H9 (cell line): ENCODE measurements around the gene LMF1. TPM values are rescaled to one million over a fixed set of nuclear protein-coding genes. Genes with fewer than 3 reads are reported as not detected.
A peak's percentile ranks its signal among the peaks of the same experiment; 100 is the strongest.

Experiments used
- DNase-seq: peaks from one replicate; pipeline ENCODE4 v3.0.0-alpha.2; 2017
- H2AFZ ChIP-seq: one replicate; pipeline ENCODE4 v1.6.1; 2013; ENCODE audit warnings: mild to moderate bottlenecking, low read length, control low read depth, moderate library complexity
- H2AK5ac ChIP-seq: 2 replicates; pipeline ENCODE4 v1.6.1; 2013; ENCODE audit warnings: low read length, control low read depth, mixed read lengths; ENCODE audit not compliant: insufficient read length
- H2BK120ac ChIP-seq: one replicate; pipeline ENCODE4 v1.6.1; 2013; ENCODE audit warnings: low read depth, mild to moderate bottlenecking, low read length, control low read depth, inconsistent platforms; ENCODE audit not compliant: poor library complexity, severe bottlenecking
- H2BK12ac ChIP-seq: 2 replicates; pipeline ENCODE4 v1.6.1; 2013; ENCODE audit warnings: low read length, control low read depth, mixed read lengths, low read depth; ENCODE audit not compliant: insufficient read length
- H2BK15ac ChIP-seq: 2 replicates; pipeline ENCODE4 v1.6.1; 2013; ENCODE audit warnings: low read depth, low read length, control low read depth
- H2BK20ac ChIP-seq: one replicate; pipeline ENCODE4 v1.6.1; 2013; ENCODE audit warnings: low read depth, mild to moderate bottlenecking, low read length, control low read depth, inconsistent platforms; ENCODE audit not compliant: poor library complexity, severe bottlenecking
- H2BK5ac ChIP-seq: 2 replicates; pipeline ENCODE4 v1.6.1; 2013; ENCODE audit warnings: low read length, control low read depth, mixed read lengths; ENCODE audit not compliant: insufficient read length
- H3K14ac ChIP-seq: 2 replicates; pipeline ENCODE4 v1.6.1; 2013; ENCODE audit warnings: low read length, control low read depth; ENCODE audit not compliant: insufficient read depth
- H3K18ac ChIP-seq: 2 replicates; pipeline ENCODE4 v1.6.1; 2013; ENCODE audit warnings: low read depth, mild to moderate bottlenecking, mixed read lengths, low read length, control low read depth; ENCODE audit not compliant: insufficient read length
- H3K23ac ChIP-seq: 2 replicates; pipeline ENCODE4 v1.6.1; 2013; ENCODE audit warnings: low read length, control low read depth, mixed read lengths, low read depth; ENCODE audit not compliant: insufficient read length
- H3K23me2 ChIP-seq: 2 replicates; pipeline ENCODE4 v1.6.1; 2013; ENCODE audit warnings: low read depth, mild to moderate bottlenecking, mixed read lengths, low read length, control low read depth; ENCODE audit not compliant: insufficient read length, poor library complexity, severe bottlenecking
- H3K27ac ChIP-seq: 2 replicates; pipeline ENCODE4 v1.5.1; 2013; ENCODE audit warnings: low read length, control low read depth, mixed read lengths, low read depth; ENCODE audit not compliant: insufficient read length
- H3K27me3 ChIP-seq: 2 replicates; pipeline ENCODE4 v1.6.1; 2013; ENCODE audit warnings: low read length, control low read depth, inconsistent platforms; ENCODE audit not compliant: insufficient read depth
- H3K4ac ChIP-seq: 2 replicates; pipeline ENCODE4 v1.6.1; 2013; ENCODE audit warnings: low read depth, mild to moderate bottlenecking, control low read depth, inconsistent platforms, low read length, moderate library complexity
- H3K4me1 ChIP-seq: 2 replicates; pipeline ENCODE4 v1.6.1; 2013; ENCODE audit warnings: low read length, control low read depth, inconsistent platforms; ENCODE audit not compliant: insufficient read depth
- H3K4me2 ChIP-seq: 2 replicates; pipeline ENCODE4 v1.6.1; 2013; ENCODE audit warnings: low read length, control low read depth, mixed read lengths; ENCODE audit not compliant: insufficient read length, insufficient read depth
- H3K56ac ChIP-seq: 2 replicates; pipeline ENCODE4 v1.6.1; 2013; ENCODE audit warnings: low read depth, mild to moderate bottlenecking, mixed read lengths, low read length, control low read depth; ENCODE audit not compliant: insufficient read length
- H3K79me1 ChIP-seq: 2 replicates; pipeline ENCODE4 v1.6.1; 2013; ENCODE audit warnings: low read depth, mild to moderate bottlenecking, moderate library complexity, low read length, control low read depth, inconsistent platforms; ENCODE audit not compliant: insufficient read depth, poor library complexity, severe bottlenecking
- H3K79me2 ChIP-seq: 2 replicates; pipeline ENCODE4 v1.6.1; 2013; ENCODE audit warnings: low read length, control low read depth, inconsistent platforms; ENCODE audit not compliant: insufficient read depth
- H3K9ac ChIP-seq: 2 replicates; pipeline ENCODE4 v1.6.1; 2013; ENCODE audit warnings: low read length, control low read depth, mixed read lengths; ENCODE audit not compliant: insufficient read length; ENCODE audit errors: extremely low read depth
- H3K9me3 ChIP-seq: one replicate; pipeline ENCODE4 v1.6.1; 2013; ENCODE audit warnings: low read depth, low read length, inconsistent platforms; ENCODE audit not compliant: control insufficient read depth
- H3T11ph ChIP-seq: one replicate; pipeline ENCODE4 v1.6.1; 2013; ENCODE audit warnings: mild to moderate bottlenecking, low read length, control low read depth, inconsistent platforms
- H4K20me1 ChIP-seq: one replicate; pipeline ENCODE4 v1.6.1; 2013; ENCODE audit not compliant: control insufficient read depth, insufficient read length, insufficient read depth
- H4K5ac ChIP-seq: 2 replicates; pipeline ENCODE4 v1.6.1; 2013; ENCODE audit warnings: low read depth, mild to moderate bottlenecking, mixed read lengths, low read length, control low read depth; ENCODE audit not compliant: insufficient read length
- H4K8ac ChIP-seq: replicated peaks from 2 replicates; pipeline ENCODE4 v1.6.1; 2013; ENCODE audit warnings: low read length, control low read depth, mixed read lengths, low read depth; ENCODE audit not compliant: insufficient read length
- H4K91ac ChIP-seq: 2 replicates; pipeline ENCODE4 v1.6.1; 2013; ENCODE audit warnings: low read depth, mild to moderate bottlenecking, moderate library complexity, mixed read lengths, low read length, control low read depth; ENCODE audit not compliant: insufficient read length
- H3K27ac Mint-ChIP-seq, 3 experiments: 2 replicates in 2 of 3; 3 replicates in 1 of 3; pipeline ENCODE4 v1.8.0; 2020 to 2021; ENCODE audit warnings: mixed read lengths in 3 of 3, mild to moderate bottlenecking in 1 of 3, moderate library complexity in 1 of 3
- H3K27me3 Mint-ChIP-seq: 2 replicates; pipeline ENCODE4 v1.8.0; 2021; ENCODE audit warnings: low read depth, mild to moderate bottlenecking, moderate library complexity, mixed read lengths
- H3K36me3 Mint-ChIP-seq, 3 experiments: 2 replicates in 2 of 3; 3 replicates in 1 of 3; pipeline ENCODE4 v1.8.0; 2020 to 2021; ENCODE audit warnings: low read depth in 3 of 3, mixed read lengths in 3 of 3; ENCODE audit not compliant: insufficient read depth in 1 of 3
- H3K4me1 Mint-ChIP-seq, 2 experiments: 2 replicates each; pipeline ENCODE4 v1.8.0; 2020; ENCODE audit warnings: mixed read lengths in 2 of 2
- H3K4me3 Mint-ChIP-seq, 2 experiments: 2 replicates in 1 of 2; 3 replicates in 1 of 2; pipeline ENCODE4 v1.8.0; 2020 to 2021; ENCODE audit warnings: mild to moderate bottlenecking in 2 of 2, mixed read lengths in 2 of 2, moderate library complexity in 1 of 2
- H3K9me3 Mint-ChIP-seq, 2 experiments: 2 replicates in 1 of 2; 3 replicates in 1 of 2; pipeline ENCODE4 v1.8.0; 2020; ENCODE audit warnings: mild to moderate bottlenecking in 2 of 2, mixed read lengths in 2 of 2, moderate library complexity in 1 of 2
- WGBS: extraction: QIAGEN DNeasy Blood & Tissue Kit; methylation state at CpG from one replicate; pipeline ENCODE4 v1.1.7; 2013; ENCODE audit warnings: missing lambda C conversion rate, low lambda C conversion rate, mixed read lengths; ENCODE audit not compliant: insufficient read length; ENCODE audit errors: extremely low coverage; 5-methylcytosine and 5-hydroxymethylcytosine counted together
- total RNA-seq: library from RNA; stranded (reverse); gene quantifications from 2 replicates; pipeline ENCODE4 v1.2.1, GENCODE V29; 2021
- TF ChIP-seq, protein P1 (sequence below): fragments of 200-600 bp; sonication (generic); conservative IDR thresholded peaks from 3 replicates; pipeline ENCODE4 v1.8.0; 2021; ENCODE audit warnings: antibody characterized with exemption, mild to moderate bottlenecking

The LMF1 gene
- total RNA-seq, 1 experiment from 2014 or later = 7.1 TPM

DNA sequence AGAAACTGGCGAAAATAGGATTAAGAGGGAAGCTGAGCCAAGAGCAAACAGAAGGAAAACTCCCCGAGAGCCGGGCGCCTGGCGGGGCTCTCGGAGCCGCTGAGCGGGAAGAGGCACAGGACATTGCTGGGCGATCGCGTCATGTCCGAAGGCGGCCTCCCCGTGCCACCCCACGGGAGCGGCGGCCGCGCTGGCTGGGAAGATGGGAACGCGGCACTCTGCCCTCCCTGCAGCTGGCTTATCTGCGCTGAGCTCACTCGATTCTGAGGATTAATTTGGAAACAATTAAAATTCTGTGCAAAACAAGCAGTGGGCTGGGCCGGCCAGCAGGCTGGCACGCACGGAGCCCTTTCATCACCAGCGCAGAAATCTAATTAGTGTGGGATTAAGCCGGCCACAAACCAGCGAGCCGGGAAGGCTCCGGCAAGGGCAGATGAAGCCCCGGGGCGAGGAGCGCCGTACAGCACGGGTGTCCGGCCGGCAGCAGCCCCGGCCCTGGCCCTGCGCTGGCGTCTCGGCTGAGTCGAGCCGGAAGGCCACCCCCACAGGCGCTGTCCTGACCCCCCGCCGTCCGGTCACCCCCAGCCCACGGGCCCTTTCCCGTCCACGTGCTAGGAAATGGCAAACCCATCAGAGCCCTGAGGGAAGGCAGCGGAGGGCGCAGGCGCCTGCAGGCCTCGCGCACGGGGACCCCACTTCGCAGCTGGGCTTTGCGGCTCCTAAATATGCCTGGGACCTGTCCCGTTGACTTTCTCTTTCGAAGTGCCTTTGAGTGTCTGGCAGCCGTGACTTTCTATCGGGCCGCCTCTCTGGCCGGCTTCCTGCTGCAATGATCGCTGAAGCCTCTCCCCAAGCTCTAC, 48.7 kb upstream of the LMF1 start:
- Histone ChIP-seq H4K8ac (no peak overlapping the region), H2BK12ac (no peak overlapping the region), H3K9me3 (no peaks in the 10 kb centered on the region), H4K20me1 (no peaks in the 10 kb centered on the region), H3K14ac (peak overlapping the region; percentile 40; the same call in 1 of the 2 replicates), H3K4ac (no peak overlapping the region), H2BK5ac (no peak overlapping the region), H3K4me2 (no peak overlapping the region), H3K79me1 (no peaks in the 10 kb centered on the region), H2BK20ac (no peak overlapping the region), H3K4me1 (no peaks in the 10 kb centered on the region), H3K27me3 (no peaks in the 10 kb centered on the region), H2BK15ac (no peak overlapping the region), H3K79me2 (no peaks in the 10 kb centered on the region), H4K5ac (no peak overlapping the region), H3K9ac (no peak overlapping the region), H3K23me2 (no peaks in the 10 kb centered on the region), H2BK120ac (no peak overlapping the region), H2AK5ac (no peak overlapping the region), H4K91ac (no peak overlapping the region), H3K18ac (no peak overlapping the region), H3T11ph (no peak overlapping the region), H2AFZ (no peak overlapping the region), H3K56ac (no peak overlapping the region), H3K27ac (no peak overlapping the region), H3K23ac (no peak overlapping the region)
- DNase-seq = no peak
- no CpG with 5 or more reads among the region's 66 CpGs for WGBS
- Mint-ChIP-seq H3K4me1 (no peaks in the 10 kb centered on the region), H3K36me3 (no peaks in the 10 kb centered on the region), H3K9me3 (no peaks in the 10 kb centered on the region), H3K4me3 (no peak overlapping the region), H3K27ac (peak overlapping the region in 1 of 3 experiments; percentile 90; a peak in 1 of 7 replicates), H3K27me3 (no peaks in the 10 kb centered on the region; the same call in 1 of the 2 replicates)
- TF ChIP-seq, protein P1, sequence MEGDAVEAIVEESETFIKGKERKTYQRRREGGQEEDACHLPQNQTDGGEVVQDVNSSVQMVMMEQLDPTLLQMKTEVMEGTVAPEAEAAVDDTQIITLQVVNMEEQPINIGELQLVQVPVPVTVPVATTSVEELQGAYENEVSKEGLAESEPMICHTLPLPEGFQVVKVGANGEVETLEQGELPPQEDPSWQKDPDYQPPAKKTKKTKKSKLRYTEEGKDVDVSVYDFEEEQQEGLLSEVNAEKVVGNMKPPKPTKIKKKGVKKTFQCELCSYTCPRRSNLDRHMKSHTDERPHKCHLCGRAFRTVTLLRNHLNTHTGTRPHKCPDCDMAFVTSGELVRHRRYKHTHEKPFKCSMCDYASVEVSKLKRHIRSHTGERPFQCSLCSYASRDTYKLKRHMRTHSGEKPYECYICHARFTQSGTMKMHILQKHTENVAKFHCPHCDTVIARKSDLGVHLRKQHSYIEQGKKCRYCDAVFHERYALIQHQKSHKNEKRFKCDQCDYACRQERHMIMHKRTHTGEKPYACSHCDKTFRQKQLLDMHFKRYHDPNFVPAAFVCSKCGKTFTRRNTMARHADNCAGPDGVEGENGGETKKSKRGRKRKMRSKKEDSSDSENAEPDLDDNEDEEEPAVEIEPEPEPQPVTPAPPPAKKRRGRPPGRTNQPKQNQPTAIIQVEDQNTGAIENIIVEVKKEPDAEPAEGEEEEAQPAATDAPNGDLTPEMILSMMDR = no peak
